GM12878 (cell line): Measurements from ENCODE around the gene MYO16. TPM values are rescaled to one million over a fixed set of nuclear protein-coding genes. Genes with fewer than 3 reads are reported as not detected.
A peak's percentile ranks its signal among the peaks of the same experiment; 100 is the strongest.

ENCODE experiments used
- ATAC-seq: fragments of 200-7000 bp; cut with Tn5 transposase; 3 replicates; pipeline ENCODE4 v1.9.1; 2020; ENCODE audit warnings: mild to moderate bottlenecking, moderate library complexity
- BruUV-seq: library from RNA; stranded (reverse); fragments of 400-500 nt; replicated peaks from 2 replicates; lab custom pipeline; 2021; lab: Mats Ljungman, UMichigan
- CTCF ChIA-PET: fragments of 300-600 bp; sonication (Branson Sonifier 250); formaldehyde crosslinking; extraction: SDS; loops from one replicate; lab custom pipeline; 2021; ENCODE audit warnings: inconsistent platforms; lab: Yijun Ruan, JAX
- POLR2A ChIA-PET: fragments of 350-600 bp; formaldehyde crosslinking; extraction: SDS; loops from one replicate; lab custom pipeline; 2021; ENCODE audit warnings: inconsistent platforms; lab: Charles Lee
- RAD21 ChIA-PET: fragments of 300-600 bp; sonication (Branson Sonifier 250); formaldehyde crosslinking; loops from one replicate; lab custom pipeline; 2023; ENCODE audit warnings: antibody characterized with exemption; ENCODE audit not compliant: unreplicated experiment; lab: Charles Lee
- SMC1A ChIA-PET: fragments of 300-600 bp; sonication (Branson Sonifier 250); formaldehyde crosslinking; loops from one replicate; lab custom pipeline; 2023; ENCODE audit not compliant: unreplicated experiment, uncharacterized antibody; lab: Charles Lee
- DNase-seq: peaks from one replicate; pipeline ENCODE4 v3.0.0-alpha.2; 2011; ENCODE audit warnings: low read depth, low spot score
- FAIRE-seq: peaks from 3 replicates; lab custom pipeline; 2011; peaks lifted over from hg19 to GRCh38; lab: Jason Lieb, UNC
- H2AFZ ChIP-seq: 2 replicates; pipeline ENCODE4 v1.6.0; 2011; ENCODE audit warnings: low read depth, low read length, control low read depth; ENCODE audit not compliant: control insufficient read depth
- H3K27ac ChIP-seq: 2 replicates; pipeline ENCODE4 v1.5.1; 2011; ENCODE audit warnings: control low read depth; ENCODE audit not compliant: control insufficient read depth, insufficient read depth
- H3K27me3 ChIP-seq, 2 experiments: replicated peaks in 1 of 2; 2 replicates each; pipeline versions ENCODE4 v1.6.0 to v1.6.1; 2011; ENCODE audit warnings: low read length in 1 of 2; ENCODE audit not compliant: control insufficient read depth in 2 of 2, insufficient read depth in 2 of 2
- H3K36me3 ChIP-seq, 2 experiments: 2 replicates each; pipeline ENCODE4 v1.5.1; 2011; ENCODE audit warnings: low read length in 1 of 2; ENCODE audit not compliant: control insufficient read depth in 2 of 2, insufficient read depth in 2 of 2
- H3K4me1 ChIP-seq: 2 replicates; pipeline ENCODE4 v1.6.1; 2011; ENCODE audit warnings: mild to moderate bottlenecking, low read length, moderate library complexity, mixed read lengths; ENCODE audit not compliant: control insufficient read depth, insufficient read depth
- H3K4me2 ChIP-seq: 2 replicates; pipeline ENCODE4 v1.6.0; 2011; ENCODE audit warnings: control low read depth; ENCODE audit not compliant: control insufficient read depth, insufficient read depth
- H3K4me3 ChIP-seq: fragments of 200-600 bp; sonication (generic); 2 replicates; pipeline ENCODE4 v1.5.1; 2016
- H3K79me2 ChIP-seq: 2 replicates; pipeline ENCODE4 v1.6.0; 2011; ENCODE audit warnings: low read length; ENCODE audit not compliant: control insufficient read depth, insufficient read depth
- H3K9ac ChIP-seq: 2 replicates; pipeline ENCODE4 v1.8.0; 2011; ENCODE audit warnings: low read length, control low read depth, mixed read lengths; ENCODE audit not compliant: control insufficient read depth, insufficient read depth
- H3K9me3 ChIP-seq: replicated peaks from 3 replicates; pipeline ENCODE4 v1.5.1; 2011; ENCODE audit warnings: mild to moderate bottlenecking, low read length; ENCODE audit not compliant: control insufficient read depth, insufficient read depth
- H4K20me1 ChIP-seq: 2 replicates; pipeline ENCODE4 v1.6.0; 2011; ENCODE audit not compliant: control insufficient read depth, insufficient read depth
- GABPA ChIP-seq: IDR thresholded peaks from 2 replicates; pipeline ENCODE4 v1.6.1; 2014; ENCODE audit warnings: antibody characterized with exemption, low read depth, mild to moderate bottlenecking, inconsistent platforms
- GATAD2B ChIP-seq: fragments of 450-650 bp; conservative IDR thresholded peaks from 2 replicates; pipeline ENCODE4 v1.6.1; 2017; ENCODE audit warnings: low read depth, mild to moderate bottlenecking, moderate library complexity
- IKZF1 ChIP-seq: fragments of 450-650 bp; conservative IDR thresholded peaks from 2 replicates; pipeline ENCODE4 v1.6.1; 2017; ENCODE audit warnings: antibody characterized with exemption, mild to moderate bottlenecking
- NR2C1 ChIP-seq: fragments of 450-650 bp; IDR thresholded peaks from 2 replicates; pipeline ENCODE4 v1.6.1; 2017; ENCODE audit warnings: antibody characterized with exemption, mild to moderate bottlenecking, moderate library complexity
- NR2F1 ChIP-seq: fragments of 450-650 bp; conservative IDR thresholded peaks from 2 replicates; pipeline ENCODE4 v1.6.1; 2017; ENCODE audit warnings: mild to moderate bottlenecking
- RUNX3 ChIP-seq: IDR thresholded peaks from 2 replicates; pipeline ENCODE4 v1.6.1; 2012; ENCODE audit warnings: low read length, inconsistent platforms
- ZBED1 ChIP-seq: IDR thresholded peaks from 2 replicates; pipeline ENCODE4 v1.6.1; 2016; ENCODE audit warnings: borderline replicate concordance
- ZNF207 ChIP-seq: fragments of 450-650 bp; IDR thresholded peaks from 2 replicates; pipeline ENCODE4 v1.6.1; 2014; ENCODE audit warnings: antibody characterized with exemption, mild to moderate bottlenecking, borderline replicate concordance
- WGBS: methylation state at CpG from one replicate; pipeline ENCODE4 v1.1.6; 2016; ENCODE audit warnings: low lambda C conversion rate; ENCODE audit not compliant: insufficient replicate concordance, insufficient coverage; ENCODE audit errors: missing lambda C conversion rate; 5-methylcytosine and 5-hydroxymethylcytosine counted together
- in situ Hi-C: fragments of 300-500 bp; cut with MboI; formaldehyde crosslinking; loops from 9 replicates; pipeline ENCODE4 v1.14.3; 2018; ENCODE audit warnings: mixed read lengths
- intact Hi-C: fragments of 100-400 bp; cut with micrococcal nuclease; formaldehyde crosslinking; loops from one replicate; pipeline ENCODE4 v1.14.2; 2022; ENCODE audit not compliant: unreplicated experiment
- polyA plus RNA-seq, 11 experiments: library from polyadenylated mRNA; depleted of rRNA in 4 of 11; unstranded in 6 of 11; stranded (reverse) in 5 of 11; fragments of >200 nt; fragmentation: Nextera tagmentation in 4 of 11; fragmentation: Illumina TruSeq in 1 of 11; extraction: Ambion mirVana in 4 of 11; extraction: Trizol in 1 of 11; gene quantifications; 1 replicate in 1 of 11; 2 replicates in 10 of 11; pipeline versions ENCODE4 v1.2.1 to v1.2.3, GENCODE V29; 2011 to 2016; ENCODE audit warnings: inconsistent platforms in 2 of 11, missing spikeins in 2 of 11, low read depth in 1 of 11
- total RNA-seq, 4 experiments: library from RNA; depleted of rRNA in 3 of 4; stranded (reverse); fragments of >200 nt in 3 of 4; fragmentation: Illumina TruSeq in 1 of 4; extraction: Trizol in 1 of 4; gene quantifications; 2 replicates each; pipeline versions ENCODE4 v1.2.1 to v1.2.3, GENCODE V29; 2013 to 2021
- TF ChIP-seq, protein P1 (sequence below): fragments of 450-650 bp; IDR thresholded peaks from 2 replicates; pipeline ENCODE4 v1.6.1; 2017; ENCODE audit warnings: mild to moderate bottlenecking, low read depth, inconsistent platforms; ENCODE audit not compliant: poor library complexity, severe bottlenecking
- TF ChIP-seq, protein P2 (sequence below): fragments of 450-650 bp; IDR thresholded peaks from 2 replicates; pipeline ENCODE4 v1.6.1; 2017; ENCODE audit warnings: mild to moderate bottlenecking

Gene MYO16
- total and polyA plus RNA-seq, 10 of the 15 experiments (the other 5 are each of a cell fraction or from before 2014, with no cell fraction given), result under 0.01 to 1.7 (median 0.05) TPM; not detected in 4

DNA sequence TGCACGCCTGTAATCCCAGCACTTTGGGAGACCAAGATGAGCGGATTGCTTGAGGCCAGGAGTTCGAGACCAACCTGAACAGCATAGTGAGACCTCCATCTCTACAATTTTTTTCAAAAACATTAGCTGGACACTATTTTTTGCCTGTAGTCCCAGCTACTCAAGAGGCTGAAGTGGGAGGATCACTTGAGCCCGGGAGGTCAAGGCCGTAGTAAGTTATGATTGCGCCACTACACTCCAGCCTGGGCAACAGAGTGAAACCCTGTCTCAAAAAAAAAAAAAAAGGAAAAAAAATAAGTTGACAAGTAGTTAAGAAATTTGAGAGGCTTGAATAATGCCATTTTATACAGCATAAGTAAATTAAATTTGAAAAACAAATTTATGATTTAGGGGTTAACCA lies 330.6 kb downstream of the MYO16 start:
- no peak for FAIRE-seq
- no peak overlapping the region for H3K9ac ChIP-seq
- no peaks in the 10 kb centered on the region for H3K79me2 ChIP-seq
- CTCF ChIA-PET, result interaction anchor here (0.6 to 2.8 kb wide), 9 partner anchors 22 to 1177 kb away, joined by 3 to 21 read pairs (median 9); no protein-coding TSS in a partner anchor
- H4K20me1 ChIP-seq, result no peaks in the 10 kb centered on the region
- H3K27me3 ChIP-seq, result no peaks in the 10 kb centered on the region
- H3K27ac ChIP-seq, result no peak overlapping the region
- SMC1A ChIA-PET, result interaction anchor here (1.0 to 3.1 kb wide), 7 partner anchors 45 to 1160 kb away, joined by 3 to 11 read pairs (median 4); no protein-coding TSS in a partner anchor
- ATAC-seq, result no peak
- no peak for DNase-seq
- H3K4me1 ChIP-seq, result no peaks in the 10 kb centered on the region
- intact Hi-C loops (loop anchor here (2.0 to 5.0 kb wide), 5 partner anchors 175 to 1453 kb away; no protein-coding TSS in a partner anchor), in situ Hi-C loops (loop anchor here (5.0 to 25.0 kb wide), 2 partner anchors 1152 to 1452 kb away; no protein-coding TSS in a partner anchor)
- H3K9me3 ChIP-seq, result no peaks in the 10 kb centered on the region
- no peak overlapping the region for H3K4me2 ChIP-seq
- RAD21 ChIA-PET, result interaction anchor here (0.7 to 2.6 kb wide), 6 partner anchors 44 to 1177 kb away, joined by 3 to 14 read pairs (median 5); no protein-coding TSS in a partner anchor
- WGBS, result 25% methylated on average over 6 of the region's 6 CpGs
- H3K4me3 ChIP-seq, result no peak overlapping the region
- no peaks in the 10 kb centered on the region for H3K36me3 ChIP-seq
- BruUV-seq, result no TSS peak
- no peak overlapping the region for H2AFZ ChIP-seq
- POLR2A ChIA-PET, result interaction anchor here (1.5 kb wide), 1 partner anchor 45 kb away, joined by 3 read pairs; no protein-coding TSS in a partner anchor
- TF ChIP-seq GATAD2B, result no peak
- TF ChIP-seq NR2C1, result no peak
- no peak for TF ChIP-seq GABPA
- TF ChIP-seq, all 136 proteins: peak for 0

DNA sequence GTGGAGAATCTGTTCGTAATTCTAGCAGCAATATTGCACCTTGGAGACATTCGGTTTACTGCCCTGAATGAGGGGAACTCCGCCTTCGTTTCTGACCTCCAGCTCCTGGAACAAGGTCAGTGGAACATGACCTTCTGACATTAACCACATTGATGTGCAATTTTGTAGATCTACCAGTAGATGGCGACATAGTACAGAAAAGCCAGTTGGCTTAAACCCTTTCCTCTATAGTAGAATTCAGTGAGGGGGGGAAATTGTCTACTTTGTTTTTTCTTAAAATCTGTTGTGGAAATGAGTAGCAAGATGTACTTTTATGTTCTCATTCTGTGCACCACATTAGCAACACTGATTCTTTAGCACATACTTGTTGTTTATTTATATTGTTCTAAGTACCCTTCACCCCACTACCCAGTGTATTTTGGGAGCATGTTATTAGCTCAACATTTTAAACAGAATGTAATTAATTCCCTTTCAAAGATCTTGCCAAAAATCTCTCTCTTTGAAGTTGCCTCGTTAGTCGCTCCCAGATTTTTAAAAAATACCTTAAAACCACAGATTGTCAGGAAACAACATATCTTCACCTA lies 332.2 kb downstream of the MYO16 start:
- H3K27ac ChIP-seq, result no peak overlapping the region
- no peaks in the 10 kb centered on the region for H4K20me1 ChIP-seq
- in situ Hi-C loops (loop anchor here (5.0 to 25.0 kb wide), 2 partner anchors 1151 to 1451 kb away; no protein-coding TSS in a partner anchor), intact Hi-C loops (loop anchor here (1.0 to 5.0 kb wide), 6 partner anchors 173 to 1451 kb away; no protein-coding TSS in a partner anchor)
- ChIA-PET SMC1A (interaction anchor here (0.8 to 3.1 kb wide), 17 partner anchors 8 to 1483 kb away, joined by 3 to 11 read pairs (median 3); no protein-coding TSS in a partner anchor), CTCF (interaction anchor here (0.7 to 2.8 kb wide), 27 partner anchors 8 to 1175 kb away, joined by 3 to 21 read pairs (median 4); no protein-coding TSS in a partner anchor), POLR2A (interaction anchor here (0.7 to 1.5 kb wide), 2 partner anchors 47 to 193 kb away, joined by 3 to 4 read pairs; no protein-coding TSS in a partner anchor), RAD21 (interaction anchor here (0.6 to 2.6 kb wide), 16 partner anchors 9 to 1483 kb away, joined by 3 to 14 read pairs (median 3); no protein-coding TSS in a partner anchor)
- peak; percentile 97 for ATAC-seq
- H3K36me3 ChIP-seq, result no peaks in the 10 kb centered on the region
- DNase-seq, result peak; percentile 24
- H3K4me1 ChIP-seq, result no peaks in the 10 kb centered on the region
- no peaks in the 10 kb centered on the region for H3K79me2 ChIP-seq
- no peaks in the 10 kb centered on the region for H3K9me3 ChIP-seq
- H3K4me3 ChIP-seq, result no peak overlapping the region
- no peak overlapping the region for H3K4me2 ChIP-seq
- no TSS peak for BruUV-seq
- H3K27me3 ChIP-seq, result no peaks in the 10 kb centered on the region
- WGBS, result 2% methylated on average over 7 of the region's 7 CpGs
- peak; percentile 81 for FAIRE-seq
- no peak overlapping the region for H2AFZ ChIP-seq
- H3K9ac ChIP-seq, result no peak overlapping the region
- TF ChIP-seq RUNX3 (peak; percentile 74), NR2F1 (peak; percentile 98), ZBED1 (no peak), IKZF1 (no peak), ZNF207 (0 out of 2 replicates have a peak, but pooled peaks have one; percentile 24)
- TF ChIP-seq, protein P1, sequence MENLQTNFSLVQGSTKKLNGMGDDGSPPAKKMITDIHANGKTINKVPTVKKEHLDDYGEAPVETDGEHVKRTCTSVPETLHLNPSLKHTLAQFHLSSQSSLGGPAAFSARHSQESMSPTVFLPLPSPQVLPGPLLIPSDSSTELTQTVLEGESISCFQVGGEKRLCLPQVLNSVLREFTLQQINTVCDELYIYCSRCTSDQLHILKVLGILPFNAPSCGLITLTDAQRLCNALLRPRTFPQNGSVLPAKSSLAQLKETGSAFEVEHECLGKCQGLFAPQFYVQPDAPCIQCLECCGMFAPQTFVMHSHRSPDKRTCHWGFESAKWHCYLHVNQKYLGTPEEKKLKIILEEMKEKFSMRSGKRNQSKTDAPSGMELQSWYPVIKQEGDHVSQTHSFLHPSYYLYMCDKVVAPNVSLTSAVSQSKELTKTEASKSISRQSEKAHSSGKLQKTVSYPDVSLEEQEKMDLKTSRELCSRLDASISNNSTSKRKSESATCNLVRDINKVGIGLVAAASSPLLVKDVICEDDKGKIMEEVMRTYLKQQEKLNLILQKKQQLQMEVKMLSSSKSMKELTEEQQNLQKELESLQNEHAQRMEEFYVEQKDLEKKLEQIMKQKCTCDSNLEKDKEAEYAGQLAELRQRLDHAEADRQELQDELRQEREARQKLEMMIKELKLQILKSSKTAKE, result no peak
- TF ChIP-seq, protein P2, sequence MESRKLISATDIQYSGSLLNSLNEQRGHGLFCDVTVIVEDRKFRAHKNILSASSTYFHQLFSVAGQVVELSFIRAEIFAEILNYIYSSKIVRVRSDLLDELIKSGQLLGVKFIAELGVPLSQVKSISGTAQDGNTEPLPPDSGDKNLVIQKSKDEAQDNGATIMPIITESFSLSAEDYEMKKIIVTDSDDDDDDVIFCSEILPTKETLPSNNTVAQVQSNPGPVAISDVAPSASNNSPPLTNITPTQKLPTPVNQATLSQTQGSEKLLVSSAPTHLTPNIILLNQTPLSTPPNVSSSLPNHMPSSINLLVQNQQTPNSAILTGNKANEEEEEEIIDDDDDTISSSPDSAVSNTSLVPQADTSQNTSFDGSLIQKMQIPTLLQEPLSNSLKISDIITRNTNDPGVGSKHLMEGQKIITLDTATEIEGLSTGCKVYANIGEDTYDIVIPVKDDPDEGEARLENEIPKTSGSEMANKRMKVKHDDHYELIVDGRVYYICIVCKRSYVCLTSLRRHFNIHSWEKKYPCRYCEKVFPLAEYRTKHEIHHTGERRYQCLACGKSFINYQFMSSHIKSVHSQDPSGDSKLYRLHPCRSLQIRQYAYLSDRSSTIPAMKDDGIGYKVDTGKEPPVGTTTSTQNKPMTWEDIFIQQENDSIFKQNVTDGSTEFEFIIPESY, result no peak
